ENCODE results near the gene SETD2.
"Not testable (repeated sequence)": the region's sequence is repeated elsewhere in the genome, so short reads cannot be mapped to it uniquely, and the experiment has no call there.

The SETD2 gene

DNA sequence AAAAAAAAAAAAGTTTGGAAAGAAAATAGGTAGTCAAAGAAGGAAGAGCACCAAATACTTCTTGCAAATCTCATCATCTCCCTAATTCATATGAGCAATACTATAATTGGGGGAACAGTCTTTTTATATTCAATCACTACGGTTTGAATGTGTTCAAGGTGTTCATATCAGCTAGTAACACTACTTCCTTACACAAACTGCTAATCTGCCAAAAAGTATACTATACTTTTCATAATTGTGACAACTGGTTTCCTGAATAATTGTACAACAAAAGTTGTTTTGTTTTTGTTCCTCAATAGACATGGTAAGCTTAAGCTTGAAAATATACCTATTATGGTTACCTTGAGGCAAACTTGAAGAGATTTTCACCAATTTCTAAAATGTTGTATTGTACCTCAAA is 12.1 kb downstream of the SETD2 start:
- no peak for DNase-seq

DNA sequence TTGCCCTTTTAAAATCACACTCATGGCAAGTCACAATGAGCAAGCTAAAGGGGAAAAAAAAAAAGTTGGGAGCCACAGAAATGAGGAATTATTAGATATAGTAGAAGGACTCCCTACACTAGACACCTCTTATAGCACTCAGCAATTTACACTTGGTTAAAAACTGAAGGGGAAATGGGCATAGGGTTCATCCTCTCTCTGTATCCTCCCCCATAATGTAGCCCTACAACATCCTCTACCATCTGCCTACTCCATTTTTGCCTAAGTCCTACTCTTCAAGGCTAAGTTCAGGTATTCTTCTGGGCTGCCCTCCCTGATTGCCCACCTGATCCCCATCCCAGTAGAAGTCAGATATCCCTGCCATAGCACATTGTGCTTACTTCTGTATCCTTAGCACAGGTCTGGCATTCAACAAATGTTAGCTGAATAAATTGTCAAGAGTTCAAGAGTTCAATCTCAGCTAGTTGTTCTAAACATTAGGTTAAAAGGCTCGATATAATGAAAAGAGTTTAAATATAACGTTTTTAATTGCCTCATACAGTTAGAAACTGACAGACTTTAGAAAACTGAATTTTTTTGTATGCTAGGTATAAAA is 14.5 kb downstream of the SETD2 start:
- DNase-seq, result no peak

GRCh38 chr3:47145272-47145671 is 18.6 kb downstream of the SETD2 start:
- DNase-seq, result no peak

DNA sequence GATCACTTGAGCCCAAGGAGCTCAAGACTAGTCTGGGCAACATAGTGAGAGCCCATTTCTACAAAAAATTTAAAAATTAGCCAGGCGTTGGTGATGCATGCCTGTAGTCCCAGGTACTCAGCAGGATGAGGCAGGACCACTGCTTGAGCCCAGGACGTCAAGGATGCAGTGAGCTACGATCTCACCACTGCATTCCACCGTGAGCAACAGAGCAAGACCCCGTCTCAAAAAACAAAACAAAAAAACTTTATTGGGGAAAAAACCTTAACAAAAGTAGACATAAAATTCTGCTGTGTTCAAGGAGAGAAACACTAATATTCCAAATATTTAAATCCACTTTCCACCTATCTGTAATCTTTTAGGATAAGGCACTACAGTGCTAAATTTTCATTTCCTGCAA is 20.8 kb downstream of the SETD2 start:
- no peak for DNase-seq

- DNase-seq, result not testable (repeated sequence)
Observed at GRCh38 chr3:47142536-47142935, 21.4 kb downstream of the SETD2 start.

- not testable (repeated sequence) for DNase-seq
Observed at GRCh38 chr3:47140973-47141461, 22.9 kb downstream of the SETD2 start.

- not testable (repeated sequence) for DNase-seq
Observed at GRCh38 chr3:47140553-47140952, 23.4 kb downstream of the SETD2 start.

DNA sequence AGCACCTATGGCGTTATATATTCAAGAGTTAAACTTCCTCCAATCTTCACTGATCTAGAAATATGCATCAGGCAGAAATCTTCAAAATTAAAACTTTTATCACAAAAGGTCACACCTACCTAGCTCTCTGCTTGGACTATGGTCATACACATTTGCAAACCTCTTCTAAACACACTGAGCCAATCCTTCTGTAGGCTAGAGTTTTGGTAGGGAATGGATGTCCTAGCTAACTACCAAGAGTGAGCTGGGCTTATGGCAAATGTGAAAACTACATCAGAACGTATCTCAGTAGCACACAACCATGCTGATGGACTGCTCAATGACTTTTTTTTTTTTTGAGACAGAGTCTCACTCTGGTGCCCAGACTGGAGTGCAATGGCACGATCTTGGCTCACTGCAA is 29.6 kb downstream of the SETD2 start:
- no peak for DNase-seq

DNA sequence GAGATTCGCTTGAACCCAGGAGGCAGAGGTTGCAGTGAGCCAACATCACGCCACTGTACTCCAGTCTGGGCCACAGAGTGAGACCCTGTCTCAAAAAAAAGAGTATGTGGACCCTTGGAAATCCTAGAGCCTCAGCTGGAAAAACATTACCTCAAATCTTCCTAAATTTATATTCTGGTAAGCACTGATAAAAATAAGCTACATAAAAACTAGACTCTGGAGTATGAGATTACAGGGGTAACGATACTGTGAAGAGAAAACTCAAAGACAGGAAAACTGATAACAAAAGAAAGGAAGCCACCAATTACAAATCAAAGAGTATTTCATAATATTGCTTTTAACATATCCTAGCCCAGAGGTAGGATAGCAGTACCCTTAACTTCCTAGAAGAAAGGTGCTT is 30.3 kb downstream of the SETD2 start:
- DNase-seq, result no peak

DNA sequence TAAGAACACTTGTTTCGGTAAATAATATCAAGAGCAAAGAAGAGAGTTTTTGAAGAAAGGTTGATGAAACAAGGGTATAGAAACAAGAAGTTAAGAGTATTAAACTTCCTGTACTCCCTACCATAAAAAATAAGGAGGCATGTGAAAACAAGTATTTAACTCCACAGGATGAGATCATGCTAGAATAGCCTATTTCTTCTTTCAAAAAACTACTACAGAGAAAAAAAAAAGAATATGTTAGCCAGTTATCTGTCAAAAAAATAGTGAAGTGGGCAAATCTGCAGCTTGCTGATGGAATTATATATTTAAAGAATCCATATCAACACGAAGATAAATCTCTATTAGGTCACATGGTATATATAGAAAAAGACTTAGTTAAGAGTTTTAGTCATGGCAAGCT is 33.4 kb downstream of the SETD2 start:
- no peak for DNase-seq

- no peak for DNase-seq
Observed at GRCh38 chr3:47128137-47128536, 35.8 kb downstream of the SETD2 start.

DNA sequence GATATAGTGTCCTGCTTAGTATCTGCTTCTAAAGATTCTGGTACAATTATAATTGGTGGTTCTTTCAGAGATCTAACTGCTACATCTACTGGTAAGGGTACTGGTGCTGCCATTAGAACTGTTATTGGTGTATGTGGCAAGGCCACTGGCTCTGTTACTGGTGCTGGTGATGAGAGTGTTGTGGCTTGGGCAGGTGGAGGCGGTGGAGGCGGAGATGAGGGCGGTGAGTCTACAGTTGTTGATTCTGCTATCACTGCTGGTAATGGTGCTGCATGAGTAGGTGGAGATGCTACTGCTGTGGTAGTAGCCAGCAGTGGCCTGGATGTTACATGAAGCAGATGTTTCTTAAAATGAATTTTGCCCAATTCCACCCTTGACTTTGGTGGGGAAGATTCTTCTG is 40.1 kb downstream of the SETD2 start:
- no peak for DNase-seq

DNA sequence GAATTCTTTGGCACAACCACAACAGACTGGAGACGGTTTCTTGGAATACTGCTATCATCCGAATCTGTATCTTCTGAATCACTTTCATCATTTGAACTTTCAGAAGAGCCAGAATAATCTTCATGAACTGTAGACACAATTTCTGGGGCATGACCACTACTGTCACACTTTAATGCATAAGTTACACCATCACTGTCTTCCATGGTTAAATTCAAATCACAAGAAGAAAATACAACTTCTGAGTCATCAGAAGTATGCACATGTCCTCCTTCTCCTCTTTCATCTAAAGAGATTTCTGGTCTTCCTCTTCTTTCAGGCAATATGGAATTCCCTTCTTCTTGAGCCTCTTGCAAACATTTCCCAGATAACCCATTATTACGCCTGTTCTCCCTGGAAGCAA is 42.5 kb downstream of the SETD2 start:
- no peak for DNase-seq

DNA sequence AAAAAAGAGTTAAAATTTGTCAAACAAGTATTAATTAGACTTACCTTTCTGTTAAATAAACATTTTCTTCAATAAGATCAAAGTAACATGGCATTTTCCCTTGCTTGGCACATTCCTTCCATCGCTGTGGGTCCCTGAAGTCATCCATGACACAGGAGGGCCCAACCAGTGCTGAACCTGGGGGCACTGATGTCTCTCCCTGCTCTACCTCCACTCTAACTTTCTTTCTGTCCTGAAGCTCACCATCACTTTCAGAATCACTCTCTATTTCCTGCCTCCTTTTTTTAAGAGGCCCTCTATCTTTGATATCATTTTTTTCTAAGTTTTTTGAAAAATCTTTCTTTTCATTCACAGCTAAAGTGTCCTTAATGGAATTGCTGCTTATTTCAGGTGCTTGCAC is 43.8 kb downstream of the SETD2 start:
- DNase-seq, result no peak

GRCh38 chr3:47119387-47119786 is 44.5 kb downstream of the SETD2 start:
- DNase-seq, result not testable (repeated sequence)

DNA sequence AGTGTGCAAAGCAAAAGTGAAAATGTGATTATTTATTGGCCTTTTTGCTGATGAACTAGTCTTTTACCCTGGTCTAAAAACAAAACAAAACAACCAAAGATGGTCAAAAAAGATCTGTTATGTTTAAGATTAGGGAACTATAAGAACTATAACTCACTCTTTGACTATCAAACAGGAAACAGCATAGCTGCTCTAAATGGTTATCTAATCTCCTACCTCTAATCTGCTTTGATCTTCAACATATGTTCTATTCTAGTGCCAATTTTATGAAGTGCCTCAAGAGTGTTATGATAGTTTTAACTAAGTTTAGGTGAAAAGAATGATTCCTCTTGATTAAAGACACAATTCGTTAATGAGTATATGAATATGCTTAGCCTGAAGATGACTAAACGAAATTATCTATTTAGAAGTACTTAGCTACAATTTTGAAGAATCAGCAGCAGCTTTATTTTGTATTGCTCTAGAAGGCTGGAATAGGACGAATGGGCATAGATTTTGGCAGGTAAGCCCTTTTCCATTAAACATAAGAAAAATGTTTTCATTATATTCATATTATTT is 46.0 kb downstream of the SETD2 start:
- DNase-seq, result no peak

DNA sequence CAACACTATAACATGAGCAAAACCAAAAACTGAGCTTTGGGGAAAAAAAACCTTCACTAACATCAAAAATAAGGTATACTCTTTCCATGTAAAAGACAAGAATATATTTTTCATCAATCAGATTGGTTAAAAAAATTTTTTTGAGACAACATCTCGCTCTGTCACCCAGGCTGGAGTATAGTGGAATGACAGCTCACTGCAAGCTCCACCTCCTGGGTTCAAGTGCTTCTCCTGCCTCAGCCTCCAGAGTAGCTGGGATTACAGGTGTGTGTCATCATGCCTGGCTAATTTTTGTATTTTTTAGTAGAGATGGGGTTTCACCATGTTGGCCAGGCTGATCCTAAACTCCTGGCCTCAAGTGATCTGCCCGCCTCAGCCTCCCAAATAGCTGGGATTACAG is 48.4 kb downstream of the SETD2 start:
- not testable (repeated sequence) for DNase-seq

DNA sequence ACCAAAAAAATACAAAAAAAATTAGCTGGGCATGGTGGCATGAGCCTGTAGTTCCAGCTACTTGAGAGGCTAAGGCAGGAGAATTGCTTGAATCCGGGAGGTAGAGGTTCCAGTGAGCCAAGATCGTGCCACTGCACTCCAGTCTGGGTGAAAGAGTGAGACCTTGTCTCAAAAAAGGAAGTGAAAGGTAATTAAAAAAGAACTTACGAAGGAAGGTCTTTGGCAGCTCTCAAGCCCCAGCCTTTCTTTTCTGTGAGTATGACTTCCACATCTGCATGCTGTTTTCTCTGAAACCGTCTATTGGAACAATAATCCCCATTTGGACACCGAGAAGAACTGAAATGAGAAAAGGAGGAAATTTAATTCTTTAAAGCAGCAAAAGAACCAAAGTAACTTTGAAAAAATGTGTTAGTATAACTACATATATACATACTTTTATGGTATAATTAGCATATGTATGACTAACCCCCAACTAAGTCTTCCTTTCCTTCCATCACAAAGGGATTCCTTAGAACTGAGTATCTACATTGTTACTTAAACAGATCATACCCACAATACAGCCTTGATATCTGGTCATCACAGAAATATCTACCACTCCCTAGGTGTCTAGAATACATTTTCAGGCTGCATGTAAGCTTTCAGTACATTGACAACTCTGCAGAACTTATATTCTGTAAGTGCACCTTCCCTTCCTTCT is 50.1 kb downstream of the SETD2 start:
- DNase-seq, result no peak

DNA sequence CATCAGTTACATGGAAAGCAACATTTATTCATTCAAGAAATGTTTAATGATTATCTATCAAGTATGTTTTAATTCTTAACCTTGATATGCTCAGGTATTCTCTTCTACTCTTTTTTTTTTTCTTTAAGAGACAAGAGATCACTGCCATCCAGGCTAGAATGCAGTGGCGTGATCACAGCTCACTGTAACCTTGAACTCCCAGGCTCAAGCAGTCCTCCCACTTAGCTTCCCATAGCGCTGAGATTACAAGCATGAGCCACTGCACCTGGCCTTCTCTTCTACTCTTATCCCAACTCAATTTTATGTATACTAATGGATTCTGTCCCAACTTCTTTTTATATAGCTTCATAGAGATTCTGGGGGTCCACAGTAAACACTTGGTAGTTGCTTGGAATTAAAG is 50.9 kb downstream of the SETD2 start:
- no peak for DNase-seq

- no peak for DNase-seq
Observed at GRCh38 chr3:47109393-47109792, 54.5 kb downstream of the SETD2 start.

DNA sequence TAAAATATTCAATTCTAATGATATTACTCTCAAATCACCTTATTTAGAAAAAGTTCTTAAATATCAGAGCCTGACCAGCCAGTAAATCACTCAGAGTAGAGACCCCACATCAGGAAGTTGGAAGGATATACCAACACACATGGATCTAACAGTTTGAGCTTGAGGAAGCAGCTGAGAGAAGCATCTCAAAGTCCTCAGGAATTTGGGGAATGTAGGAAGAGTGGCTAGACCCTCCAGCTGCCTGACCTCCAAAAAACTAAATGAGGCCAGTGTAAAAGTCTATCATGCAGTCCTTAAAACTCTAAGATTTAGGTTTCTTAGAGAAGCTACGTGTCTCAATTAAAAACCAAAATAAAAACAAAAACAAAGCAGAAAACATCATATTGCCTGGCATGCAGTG is 55.4 kb downstream of the SETD2 start:
- no peak for DNase-seq

DNA sequence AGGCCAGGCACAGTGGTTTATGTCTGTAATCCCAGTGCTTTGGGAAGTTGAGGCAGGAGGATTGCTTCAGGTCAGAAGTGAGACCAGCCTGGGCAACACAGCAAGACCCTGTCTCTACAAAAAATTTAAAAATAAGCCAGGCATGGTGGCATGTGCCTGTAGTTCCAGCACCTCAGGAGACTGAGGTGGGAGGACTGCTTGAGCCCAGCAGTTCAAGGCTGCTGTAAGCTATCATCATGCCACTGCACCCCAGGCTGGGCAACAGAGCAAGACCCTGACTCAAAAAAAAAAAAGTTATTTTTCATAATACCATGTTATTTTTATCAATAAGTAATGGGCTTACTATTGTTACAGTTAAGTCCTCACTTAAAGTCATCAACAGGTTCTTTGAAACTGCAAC is 59.7 kb downstream of the SETD2 start:
- DNase-seq, result no peak

GRCh38 chr3:47103619-47104018 is 60.3 kb downstream of the SETD2 start:
- no peak for DNase-seq

- DNase-seq, result no peak
Observed at GRCh38 chr3:47102081-47102600, 61.8 kb downstream of the SETD2 start.
